NOMO-1 (cell line): ENCODE measurements around the gene KRT33B.
"Not testable (repeated sequence)": the region's sequence is repeated elsewhere in the genome, so short reads cannot be mapped to it uniquely, and the experiment has no call there.

Experiments
- DNase-seq, 2 experiments: peaks; one replicate each; lab custom pipeline; 2025; ENCODE audit not compliant: unreplicated experiment in 2 of 2; lab: John Stamatoyannopoulos, UW

Gene KRT33B

GRCh38 chr17:41369713-41370112 lies at the start of gene KRT33B:
TSS of gene KRT33B (minus strand) at chr17:41369813. CDS start at chr17:41369750, 63 bp downstream.
- no peak for DNase-seq

GRCh38 chr17:41418116-41418860 lies 48.7 kb upstream of the KRT33B start:
- DNase-seq = no peak

GRCh38 chr17:41417576-41418015 lies 48.0 kb upstream of the KRT33B start:
- peak; percentile 27 to 58 for DNase-seq

GRCh38 chr17:41417127-41417526 lies 47.5 kb upstream of the KRT33B start:
- DNase-seq = no peak

GRCh38 chr17:41416479-41416878 lies 46.9 kb upstream of the KRT33B start:
- DNase-seq = no peak

GRCh38 chr17:41415833-41416335 lies 46.3 kb upstream of the KRT33B start:
- no peak for DNase-seq

GRCh38 chr17:41415411-41415810 lies 45.8 kb upstream of the KRT33B start:
- DNase-seq = no peak

GRCh38 chr17:41413982-41414381 lies 44.4 kb upstream of the KRT33B start:
- DNase-seq = no peak

- no peak for DNase-seq
Measured at GRCh38 chr17:41413353-41413957, 43.8 kb upstream of the KRT33B start.

- DNase-seq = no peak
Measured at GRCh38 chr17:41411072-41411840, 41.6 kb upstream of the KRT33B start.

GRCh38 chr17:41407226-41407625 lies 37.6 kb upstream of the KRT33B start:
- no peak for DNase-seq

GRCh38 chr17:41406205-41406604 lies 36.6 kb upstream of the KRT33B start:
- DNase-seq = no peak

- DNase-seq = peak; percentile 86 to 93
Measured at GRCh38 chr17:41404024-41404671, 34.5 kb upstream of the KRT33B start.

- DNase-seq = no peak
Measured at GRCh38 chr17:41403404-41404023, 33.9 kb upstream of the KRT33B start.

- no peak for DNase-seq
Measured at GRCh38 chr17:41402161-41402560, 32.5 kb upstream of the KRT33B start.

GRCh38 chr17:41396996-41397660 lies 27.5 kb upstream of the KRT33B start, which contains the start of gene KRT31:
TSS of gene KRT31 (minus strand) at chr17:41397608. CDS start at chr17:41397539, 69 bp downstream.
- DNase-seq = peak; percentile 69 to 75

- no peak for DNase-seq
Measured at GRCh38 chr17:41396340-41396739, 26.7 kb upstream of the KRT33B start.

GRCh38 chr17:41395611-41396010 lies 26.0 kb upstream of the KRT33B start:
- no peak for DNase-seq

- not testable (repeated sequence) for DNase-seq
Measured at GRCh38 chr17:41395044-41395443, 25.4 kb upstream of the KRT33B start.
